SK-N-MC (cell line): Measurements from ENCODE around the gene NUS1.
A peak's percentile ranks its signal among the peaks of the same experiment; 100 is the strongest.

Experiments
- EZH2 ChIP-seq: fragments of 200-600 bp; sonication (generic); IDR thresholded peaks from one replicate; pipeline ENCODE4 v1.6.1; 2017; ENCODE audit warnings: antibody characterized with exemption
- POLR2AphosphoS5 ChIP-seq: IDR thresholded peaks from 2 replicates; pipeline ENCODE4 v1.6.1; 2012; ENCODE audit warnings: mild to moderate bottlenecking, low read depth, low read length, borderline replicate concordance

DNA sequence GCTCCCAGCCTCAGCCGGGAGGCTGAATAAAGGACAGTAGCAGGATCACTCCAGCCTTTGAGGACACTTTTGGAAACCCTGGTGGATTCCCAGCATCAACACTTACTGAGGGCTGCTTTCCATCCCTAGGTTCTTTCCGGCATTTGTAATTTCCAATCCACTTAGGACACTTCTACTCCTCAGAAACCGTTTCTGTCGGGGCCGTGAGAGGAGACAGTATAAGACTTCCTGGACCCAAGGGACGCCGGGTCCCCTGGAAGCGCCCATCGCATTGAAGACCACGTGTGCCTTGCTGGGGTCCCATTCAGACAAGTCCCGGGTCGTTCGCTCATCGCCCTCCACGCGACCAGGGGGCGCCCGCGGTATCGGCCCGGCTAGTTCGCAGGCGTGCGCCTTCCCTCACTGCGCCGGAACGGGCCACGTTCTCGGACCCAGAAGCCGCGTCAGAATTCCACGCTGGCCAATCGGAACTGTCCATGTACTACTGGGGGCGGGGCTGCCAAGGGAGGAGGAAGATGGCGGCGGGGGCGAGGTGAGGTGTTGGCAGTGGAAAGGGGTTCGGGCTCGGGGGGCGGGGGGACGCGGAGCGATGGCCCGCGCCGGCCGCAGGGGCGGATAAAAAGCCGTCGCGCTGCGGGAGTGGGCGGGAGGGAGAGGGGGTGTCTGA lies at the start of gene NUS1:
- peak; percentile 49; the same call in 1 of the 2 replicates for TF ChIP-seq POLR2AphosphoS5
- no peak for TF ChIP-seq EZH2
